SK-N-SH (cell line): Measurements from ENCODE around the gene DCAF5. TPM values are rescaled to one million over a fixed set of nuclear protein-coding genes. Genes with fewer than 3 reads are reported as not detected.

Source experiments
- CHD2 ChIP-seq: fragments of 150-350 bp; IDR thresholded peaks from 2 replicates; pipeline ENCODE4 v1.6.1; 2018; ENCODE audit warnings: low read length; ENCODE audit not compliant: partially characterized antibody
- EZH2phosphoT487 ChIP-seq: fragments of 200-600 bp; sonication (generic); IDR thresholded peaks from 2 replicates; pipeline ENCODE4 v1.6.1; 2017; ENCODE audit warnings: low read depth, mixed run types, mild to moderate bottlenecking, antibody characterized with exemption, moderate library complexity, borderline replicate concordance
- FOSL2 ChIP-seq: IDR thresholded peaks from 2 replicates; pipeline ENCODE4 v1.4.0; 2012; ENCODE audit warnings: low read depth, mild to moderate bottlenecking, moderate library complexity, borderline replicate concordance
- FOXJ3 ChIP-seq: sonication (generic); formaldehyde crosslinking; IDR thresholded peaks from 2 replicates; pipeline ENCODE4 v1.5.1; 2020; ENCODE audit warnings: mild to moderate bottlenecking, missing genetic modification reagents
- MXI1 ChIP-seq: IDR thresholded peaks from 2 replicates; pipeline ENCODE4 v1.6.1; 2012; ENCODE audit warnings: mild to moderate bottlenecking, low read depth, low read length, improper control_type of control experiment
- RXRA ChIP-seq: IDR thresholded peaks from 2 replicates; pipeline ENCODE4 v1.4.0; 2012; ENCODE audit warnings: low read depth, mild to moderate bottlenecking, borderline replicate concordance
- SIN3A ChIP-seq: IDR thresholded peaks from 2 replicates; pipeline ENCODE4 v1.6.1; 2012; ENCODE audit warnings: low read depth, mild to moderate bottlenecking, low read length, moderate library complexity, borderline replicate concordance
- TEAD4 ChIP-seq: IDR thresholded peaks from 2 replicates; pipeline ENCODE4 v1.4.0; 2012; ENCODE audit warnings: mild to moderate bottlenecking, borderline replicate concordance; ENCODE audit not compliant: insufficient read depth
- polyA plus RNA-seq, 3 experiments: library from polyadenylated mRNA; depleted of rRNA; stranded (reverse); fragments of >200 nt; gene quantifications; 2 replicates each; pipeline ENCODE4 v1.2.3, GENCODE V29; 2012
- small RNA-seq, 7 experiments: library from RNA; depleted of rRNA; stranded (forward); fragments of <200 nt; gene quantifications; one replicate each; pipeline ENCODE3, GENCODE V24; 2012
- TF ChIP-seq, protein P1 (sequence below): fragments of 150-350 bp; IDR thresholded peaks from 2 replicates; pipeline ENCODE4 v1.6.1; 2017; ENCODE audit warnings: antibody characterized with exemption, low read length, low read depth, borderline replicate concordance
- TF ChIP-seq, protein P2 (sequence below): IDR thresholded peaks from 2 replicates; pipeline ENCODE4 v1.4.0; 2012; ENCODE audit warnings: low read depth, borderline replicate concordance
- TF ChIP-seq, protein P3 (sequence below): fragments of 150-350 bp; IDR thresholded peaks from 2 replicates; pipeline ENCODE4 v1.6.1; 2016; ENCODE audit warnings: mild to moderate bottlenecking, low read depth, low read length

DCAF5 gene
- polyA plus RNA-seq, 1 of the 3 experiments (the other 2 are of a cell fraction): 26.7 TPM

DNA sequence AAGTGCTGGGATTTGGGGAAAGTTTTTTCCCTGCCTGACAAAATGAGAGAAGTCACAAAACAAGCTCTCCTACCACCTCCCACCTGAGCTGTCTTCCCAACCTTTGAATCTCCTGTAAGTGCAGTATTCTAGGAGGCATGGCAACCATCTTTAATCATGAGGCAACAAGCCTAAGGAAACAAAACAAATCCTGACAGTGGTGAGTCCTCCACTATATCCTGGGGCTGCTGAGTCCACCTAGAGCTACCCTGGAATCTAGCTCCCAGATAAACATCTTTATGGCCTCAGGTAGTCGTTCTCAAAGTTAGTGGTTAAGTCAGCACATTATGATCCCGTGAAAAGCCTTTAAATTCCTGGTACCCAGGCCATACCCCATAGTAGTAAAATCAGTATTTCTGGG lies 151.5 kb downstream of the DCAF5 start (continued):
- TF ChIP-seq, protein P1, sequence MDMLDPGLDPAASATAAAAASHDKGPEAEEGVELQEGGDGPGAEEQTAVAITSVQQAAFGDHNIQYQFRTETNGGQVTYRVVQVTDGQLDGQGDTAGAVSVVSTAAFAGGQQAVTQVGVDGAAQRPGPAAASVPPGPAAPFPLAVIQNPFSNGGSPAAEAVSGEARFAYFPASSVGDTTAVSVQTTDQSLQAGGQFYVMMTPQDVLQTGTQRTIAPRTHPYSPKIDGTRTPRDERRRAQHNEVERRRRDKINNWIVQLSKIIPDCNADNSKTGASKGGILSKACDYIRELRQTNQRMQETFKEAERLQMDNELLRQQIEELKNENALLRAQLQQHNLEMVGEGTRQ: no peak
- TF ChIP-seq RXRA: no peak
- TF ChIP-seq MXI1: no peak
- TF ChIP-seq CHD2: no peak
- TF ChIP-seq TEAD4: no peak
- TF ChIP-seq SIN3A: no peak
- no peak for TF ChIP-seq FOSL2
- no peak for TF ChIP-seq EZH2phosphoT487
- TF ChIP-seq, protein P2, sequence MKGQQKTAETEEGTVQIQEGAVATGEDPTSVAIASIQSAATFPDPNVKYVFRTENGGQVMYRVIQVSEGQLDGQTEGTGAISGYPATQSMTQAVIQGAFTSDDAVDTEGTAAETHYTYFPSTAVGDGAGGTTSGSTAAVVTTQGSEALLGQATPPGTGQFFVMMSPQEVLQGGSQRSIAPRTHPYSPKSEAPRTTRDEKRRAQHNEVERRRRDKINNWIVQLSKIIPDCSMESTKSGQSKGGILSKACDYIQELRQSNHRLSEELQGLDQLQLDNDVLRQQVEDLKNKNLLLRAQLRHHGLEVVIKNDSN: no peak
- TF ChIP-seq FOXJ3 (CRISPR knock-in tag): no peak
- TF ChIP-seq, protein P3, sequence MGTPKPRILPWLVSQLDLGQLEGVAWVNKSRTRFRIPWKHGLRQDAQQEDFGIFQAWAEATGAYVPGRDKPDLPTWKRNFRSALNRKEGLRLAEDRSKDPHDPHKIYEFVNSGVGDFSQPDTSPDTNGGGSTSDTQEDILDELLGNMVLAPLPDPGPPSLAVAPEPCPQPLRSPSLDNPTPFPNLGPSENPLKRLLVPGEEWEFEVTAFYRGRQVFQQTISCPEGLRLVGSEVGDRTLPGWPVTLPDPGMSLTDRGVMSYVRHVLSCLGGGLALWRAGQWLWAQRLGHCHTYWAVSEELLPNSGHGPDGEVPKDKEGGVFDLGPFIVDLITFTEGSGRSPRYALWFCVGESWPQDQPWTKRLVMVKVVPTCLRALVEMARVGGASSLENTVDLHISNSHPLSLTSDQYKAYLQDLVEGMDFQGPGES: no peak

Small RNA genes lying within 50 kb of the gene (small RNA-seq; reads per million reads assigned to genes)
- gene RF00019 (0 reads per million in 7 experiments), gene RPS29P1 (0 reads per million in 7 experiments)

Other genes with a start within 250 kb of the DCAF5 start
- 266 and 319 TPM in 2 replicates for gene ACTN1, start 173.8 kb downstream of the DCAF5 start, polyA plus RNA-seq (2012; rRNA removed)
- 15.1 and 20.1 TPM in 2 replicates for gene EXD2, start 38.4 kb upstream of the DCAF5 start, polyA plus RNA-seq (2012; rRNA removed)
- gene GALNT16, start 107.0 kb upstream of the DCAF5 start, polyA plus RNA-seq (2012; rRNA removed): 12.7 and 17.0 TPM in 2 replicates
- gene ERH, start 245.2 kb upstream of the DCAF5 start, polyA plus RNA-seq (2012; rRNA removed): 186 and 228 TPM in 2 replicates
- 39.8 and 68.9 TPM in 2 replicates for gene SLC39A9, start 245.6 kb upstream of the DCAF5 start, polyA plus RNA-seq (2012; rRNA removed)